GM19025 (cell line): Measurements from ENCODE around the gene TPPP3.
"Not testable (repeated sequence)": the region's sequence is repeated elsewhere in the genome, so short reads cannot be mapped to it uniquely, and the experiment has no call there.

ENCODE experiments used
- ATAC-seq: cut with Tn5 transposase; IDR thresholded peaks from one replicate; pipeline ENCODE4 v1.9.1; 2021; ENCODE audit warnings: mild to moderate bottlenecking, low read depth, moderate library complexity; ENCODE audit not compliant: unreplicated experiment

Gene TPPP3

DNA sequence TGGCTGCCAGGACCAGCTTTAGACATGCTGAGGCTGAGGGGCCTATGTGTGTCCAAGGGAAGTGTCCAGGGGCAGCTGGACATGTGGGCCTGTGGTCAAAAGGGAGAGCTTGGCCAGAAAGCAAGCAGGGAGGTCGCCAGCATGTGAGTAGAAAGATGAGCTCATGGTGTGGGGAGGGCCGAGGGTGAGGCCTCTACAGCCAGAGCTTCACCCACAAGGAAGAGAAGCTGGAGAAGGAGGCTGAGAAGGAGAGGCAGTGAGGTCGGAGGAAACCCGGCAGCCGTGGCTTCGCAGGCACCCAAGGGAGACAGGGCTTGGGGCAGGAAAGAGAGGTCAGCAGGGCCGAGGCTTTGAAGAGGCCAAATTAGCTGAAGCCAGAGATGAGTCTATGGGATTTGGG, 33.7 kb upstream of the TPPP3 start:
- no peak for ATAC-seq

GRCh38 chr16:67426022-67426421, 32.7 kb upstream of the TPPP3 start:
- no peak for ATAC-seq

DNA sequence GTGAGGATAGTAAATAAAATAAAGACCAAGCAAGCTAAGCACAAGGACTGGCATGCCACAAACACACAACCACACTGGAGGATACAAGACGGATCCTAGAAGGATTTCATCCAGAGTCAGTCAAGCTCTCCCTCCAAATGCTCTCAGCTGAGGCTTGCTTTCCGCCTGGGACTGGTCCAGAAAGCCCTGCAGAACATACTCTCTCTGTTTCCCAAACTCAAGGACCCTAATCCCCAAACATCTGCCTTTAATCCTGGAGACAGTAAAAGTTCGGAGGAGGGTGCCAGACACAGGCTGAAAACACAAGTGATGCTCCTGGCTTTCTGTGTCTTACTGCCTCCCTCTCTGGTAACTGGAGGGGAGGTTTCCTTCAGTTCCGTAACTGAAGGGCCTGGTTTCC, 32.3 kb upstream of the TPPP3 start:
- no peak for ATAC-seq

DNA sequence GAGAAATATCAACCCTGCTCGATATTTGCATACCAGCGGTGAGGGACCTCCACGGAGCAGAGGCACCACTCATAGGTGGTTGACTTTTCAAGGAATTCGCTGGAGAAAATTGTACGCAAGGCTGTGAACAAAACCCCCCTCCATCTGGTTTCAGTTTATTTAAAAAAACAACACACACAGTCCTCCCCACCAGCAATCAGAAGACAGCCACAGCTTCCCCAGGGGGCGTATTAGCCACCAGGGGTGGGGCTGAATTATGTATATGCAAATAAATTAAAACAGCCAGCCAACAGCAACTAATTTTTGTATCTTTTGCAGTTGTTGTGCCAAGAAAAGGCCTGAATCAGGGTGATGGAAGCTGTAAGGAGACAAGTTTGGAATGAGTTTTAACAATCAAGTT, 31.8 kb upstream of the TPPP3 start:
- ATAC-seq, result no peak

DNA sequence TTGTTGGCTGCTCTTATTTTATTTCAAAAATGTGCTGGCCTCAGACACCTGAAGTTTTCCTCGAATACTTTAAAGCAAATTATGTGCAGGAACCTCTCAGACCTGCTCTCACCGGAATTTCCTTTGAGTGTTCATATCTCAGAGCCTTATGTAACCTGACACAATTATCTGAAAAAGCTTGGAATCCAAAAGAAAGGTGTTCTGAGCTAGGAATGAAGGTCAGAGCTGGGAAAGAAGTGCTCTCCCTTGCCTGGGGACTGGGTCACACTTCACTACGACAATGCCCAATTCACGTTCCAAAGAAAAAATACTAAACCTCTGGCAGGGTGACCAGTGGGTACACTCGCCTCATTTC, 30.9 kb upstream of the TPPP3 start:
- ATAC-seq, result no peak

GRCh38 chr16:67423611-67424260, 30.4 kb upstream of the TPPP3 start:
- no peak for ATAC-seq

DNA sequence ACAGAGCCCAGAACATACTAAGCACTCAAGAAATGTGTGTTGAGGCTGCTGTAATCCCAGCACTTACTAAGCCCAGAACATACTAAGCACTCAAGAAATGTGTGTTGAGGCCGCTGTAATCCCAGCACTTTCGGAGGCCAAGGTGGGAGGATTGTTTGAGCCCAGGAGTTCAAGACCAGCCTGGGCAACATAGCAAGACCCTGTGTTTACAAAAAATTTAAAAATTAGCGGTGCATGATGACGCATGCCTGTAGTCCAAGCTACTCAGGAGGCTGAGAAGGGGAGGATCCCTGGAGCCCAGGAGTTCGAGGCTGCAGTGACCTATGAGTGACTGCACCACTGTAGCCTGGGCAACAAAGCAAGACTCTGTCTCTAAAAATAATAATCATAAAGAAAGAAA, 29.7 kb upstream of the TPPP3 start:
- ATAC-seq, result no peak

GRCh38 chr16:67421030-67421429, 27.7 kb upstream of the TPPP3 start:
- ATAC-seq, result no peak

DNA sequence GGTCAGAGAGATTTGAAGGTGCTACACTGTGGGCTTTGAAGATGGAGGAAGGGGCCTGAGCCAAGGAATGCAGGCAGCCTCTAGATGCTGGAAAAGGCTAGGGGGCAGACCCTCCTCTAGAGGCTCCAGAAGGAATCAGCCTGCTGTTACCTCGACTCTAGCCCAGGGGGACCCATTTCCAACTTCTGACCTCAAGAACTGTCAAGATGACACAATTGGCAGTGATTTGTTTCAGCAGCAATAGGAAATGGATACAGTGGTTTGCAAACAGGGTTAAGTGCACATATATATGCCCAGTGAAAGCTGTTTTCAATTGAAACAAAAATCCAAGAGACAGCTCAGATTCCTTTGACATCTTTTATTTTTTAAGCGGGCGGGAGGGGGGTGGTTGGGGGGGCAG, 26.6 kb upstream of the TPPP3 start:
- ATAC-seq, result no peak

DNA sequence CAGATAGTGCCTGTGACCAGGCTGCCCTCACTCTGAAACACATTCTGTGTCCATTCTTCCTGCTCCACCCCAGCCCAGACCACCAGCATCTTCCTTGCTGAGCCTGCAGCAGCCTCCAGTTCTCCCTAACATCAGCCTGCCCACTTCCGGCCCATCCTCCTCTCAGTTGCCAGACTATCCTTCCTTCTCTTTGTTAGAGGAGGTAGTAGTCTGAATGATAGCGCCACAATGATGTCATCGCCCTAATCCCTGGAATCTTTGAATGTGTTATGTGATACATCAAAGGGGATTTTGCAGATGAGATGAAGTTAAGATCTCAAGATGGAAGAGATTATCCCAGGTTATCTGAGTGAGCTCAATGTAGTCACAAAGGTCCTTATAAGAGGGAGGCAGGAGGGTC, 26.2 kb upstream of the TPPP3 start:
- ATAC-seq, result no peak

DNA sequence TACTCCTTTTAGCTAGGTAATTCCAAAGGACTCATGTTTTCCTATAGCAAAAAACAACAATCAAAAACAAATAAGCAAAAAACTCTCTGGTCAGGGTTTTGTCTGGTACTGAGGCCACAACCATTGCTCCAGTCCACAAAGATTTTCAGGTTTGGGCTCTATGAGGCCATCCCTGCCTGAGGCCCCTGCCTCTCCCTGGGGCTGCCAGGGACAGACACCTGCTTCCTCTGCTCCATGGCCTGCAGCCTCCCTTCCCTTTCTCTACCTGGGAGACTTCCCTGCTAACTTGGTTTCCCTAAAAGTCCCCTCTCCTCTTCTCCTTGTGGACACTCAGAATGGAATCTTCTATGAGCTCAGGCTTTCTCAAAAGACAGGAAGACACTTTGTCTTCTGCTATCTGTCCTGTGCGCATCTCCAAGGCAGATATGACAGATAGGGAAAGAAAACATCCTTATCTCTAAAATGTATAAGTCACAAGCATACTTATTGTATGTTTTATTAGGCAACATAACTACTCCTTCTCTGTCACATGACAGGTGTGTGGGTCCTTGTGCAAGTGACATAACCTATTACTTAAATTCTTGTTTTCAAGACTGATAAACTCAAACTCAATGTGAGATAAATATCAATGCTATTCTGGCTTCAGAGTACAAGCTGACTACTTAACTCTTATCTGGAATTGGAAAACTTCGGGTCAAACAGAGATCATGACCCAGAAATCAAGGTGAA, 24.2 kb upstream of the TPPP3 start:
- ATAC-seq, result no peak

GRCh38 chr16:67415872-67416793, 22.8 kb upstream of the TPPP3 start, which contains the start of gene ZDHHC1:
TSS of gene ZDHHC1 (minus strand) at chr16:67416477. CDS start at chr16:67407775, 8,702 bp downstream.
- ATAC-seq, result peak; percentile 55

- ATAC-seq, result not testable (repeated sequence)
These were observed 22.1 kb upstream of the TPPP3 start for GRCh38 chr16:67415421-67415820.

GRCh38 chr16:67413978-67414911, 20.9 kb upstream of the TPPP3 start:
- ATAC-seq, result no peak

DNA sequence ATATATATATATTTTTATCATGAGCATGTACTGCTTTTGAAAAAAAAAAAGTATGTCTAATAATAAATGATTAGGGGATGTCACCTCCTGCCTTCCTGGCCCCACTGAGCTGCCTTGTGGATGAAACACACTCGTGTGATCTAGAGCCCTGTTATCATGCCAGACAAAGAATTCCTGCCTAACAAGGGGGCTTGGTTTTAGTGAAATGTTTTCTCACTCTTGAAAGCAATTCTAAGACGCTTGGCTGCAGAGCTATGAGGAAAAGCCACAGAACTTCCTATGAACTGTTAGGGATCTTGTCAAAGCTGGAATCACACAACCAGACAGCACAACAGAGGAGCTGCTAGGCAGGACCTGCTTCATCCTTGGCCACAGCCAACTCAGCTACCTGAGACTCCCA, 19.0 kb upstream of the TPPP3 start:
- no peak for ATAC-seq

DNA sequence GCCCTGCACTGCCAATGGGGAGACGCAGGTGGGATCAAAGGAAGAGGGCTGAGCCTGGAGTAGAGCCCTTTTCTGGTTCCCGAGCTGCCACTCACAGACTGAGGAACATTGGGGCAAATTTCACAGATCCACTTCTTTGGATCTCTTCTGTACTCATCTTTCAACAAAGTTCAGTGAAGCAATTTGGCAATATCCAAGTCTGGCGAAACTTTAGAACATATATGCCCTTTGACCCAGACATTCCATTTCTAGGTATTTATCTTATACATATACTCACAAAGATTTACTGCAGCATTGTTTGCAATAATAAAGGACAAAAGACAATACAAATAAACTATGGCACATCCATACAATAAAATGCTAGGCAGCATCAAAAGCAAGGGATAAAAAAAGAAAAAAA, 18.0 kb upstream of the TPPP3 start:
- no peak for ATAC-seq

DNA sequence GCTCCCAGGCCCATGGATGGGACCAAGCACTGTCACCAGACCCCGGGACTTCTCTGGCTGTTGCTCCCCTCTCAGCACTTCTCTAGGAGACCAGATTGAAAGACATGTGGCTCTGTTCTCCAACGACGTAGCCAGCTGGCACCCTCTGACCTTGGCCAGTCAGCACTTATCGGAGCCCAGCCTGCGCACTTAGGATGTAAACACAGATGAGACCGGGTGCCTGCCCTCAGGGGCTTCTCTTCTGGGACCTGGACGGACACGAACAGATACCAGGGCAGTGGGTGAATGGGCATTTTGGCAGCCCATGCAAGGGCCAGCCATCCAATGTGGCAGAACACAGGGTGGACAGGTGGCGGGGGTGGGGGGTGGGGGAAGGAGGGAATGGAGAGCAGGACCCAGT, 16.3 kb upstream of the TPPP3 start:
- ATAC-seq, result no peak

DNA sequence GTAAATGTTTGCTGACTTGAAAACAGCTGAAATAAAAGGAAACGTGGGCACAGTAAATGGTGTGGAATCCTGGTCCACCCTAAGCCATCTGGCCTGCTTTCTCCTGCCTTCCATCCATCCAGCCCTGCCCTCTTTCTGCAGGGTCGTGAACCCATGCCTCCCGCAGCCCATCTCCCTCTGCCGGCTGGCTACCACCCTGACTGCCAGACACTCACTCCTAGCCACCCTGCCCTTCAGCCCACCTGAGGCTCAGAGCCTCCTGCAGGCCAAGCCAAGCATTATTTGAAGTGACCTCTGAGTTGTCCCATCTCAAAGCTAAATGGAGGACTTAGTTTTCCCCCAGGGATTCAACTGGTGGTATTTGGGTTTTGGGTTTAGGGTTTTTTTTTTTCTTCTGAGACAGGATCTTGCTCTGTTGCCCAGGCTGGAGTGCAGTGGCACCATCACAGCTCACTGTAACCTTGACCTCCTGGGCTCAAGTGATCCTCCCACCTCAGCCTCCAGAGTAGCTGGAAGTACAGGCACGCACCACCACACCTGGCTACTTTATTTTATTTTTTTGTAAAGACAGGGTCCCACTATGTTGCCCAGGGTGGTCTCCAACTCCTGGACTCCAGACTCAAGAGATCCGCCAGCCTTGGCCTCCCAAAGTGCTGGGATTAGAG, 14.6 kb upstream of the TPPP3 start:
- ATAC-seq, result no peak

- no peak for ATAC-seq
These were observed 14.0 kb upstream of the TPPP3 start for GRCh38 chr16:67407176-67407787.
